CD4-positive, alpha-beta memory T cell (primary cell): ENCODE results near the gene CDKN2B-AS1. TPM values are rescaled to one million over a fixed set of nuclear protein-coding genes. Genes with fewer than 3 reads are reported as not detected.

Experiments used
- CTCF ChIA-PET: fragments of 350-600 bp; sonication (Branson Sonifier 250); formaldehyde crosslinking; loops from one replicate; lab custom pipeline; 2021; ENCODE audit warnings: inconsistent platforms; ENCODE audit not compliant: partially characterized antibody; lab: Charles Lee
- POLR2A ChIA-PET: fragments of 350-600 bp; sonication (Branson Sonifier 250); formaldehyde crosslinking; loops from one replicate; lab custom pipeline; 2021; ENCODE audit not compliant: partially characterized antibody; lab: Charles Lee
- DNase-seq, 5 donors: peaks; one replicate each; pipeline versions ENCODE4 v3.0.0 to v3.0.0-alpha.2; 2020 to 2022; ENCODE audit warnings: mixed read lengths in 1 of 5
- H3K27ac ChIP-seq: one replicate; pipeline ENCODE4 v1.7.0; 2013; ENCODE audit warnings: low read depth, low read length
- H3K27me3 ChIP-seq: 2 replicates; pipeline ENCODE4 v1.7.0; 2013; ENCODE audit warnings: mild to moderate bottlenecking, low read length, moderate library complexity; ENCODE audit not compliant: insufficient read depth
- H3K36me3 ChIP-seq: 2 replicates; pipeline ENCODE4 v1.7.0; 2013; ENCODE audit warnings: mild to moderate bottlenecking, low read length, moderate library complexity; ENCODE audit not compliant: insufficient read depth
- H3K4me1 ChIP-seq: 2 replicates; pipeline ENCODE4 v1.7.0; 2013; ENCODE audit warnings: mild to moderate bottlenecking, low read length, moderate library complexity; ENCODE audit not compliant: insufficient read depth
- H3K4me3 ChIP-seq, 2 donors: one replicate each; pipeline ENCODE4 v1.7.0; 2013; ENCODE audit warnings: low read length in 2 of 2, mild to moderate bottlenecking in 1 of 2
- H3K9me3 ChIP-seq, 2 donors: one replicate each; pipeline ENCODE4 v1.7.0; 2013; ENCODE audit warnings: low read length in 2 of 2, control low read depth in 1 of 2; ENCODE audit not compliant: control insufficient read depth in 1 of 2
- H3K27ac Mint-ChIP-seq, 7 donors: one replicate each; pipeline ENCODE4 v1.8.0; 2020 to 2021; ENCODE audit warnings: mixed read lengths in 7 of 7, mild to moderate bottlenecking in 6 of 7, inconsistent platforms in 3 of 7, moderate library complexity in 3 of 7
- H3K27me3 Mint-ChIP-seq, 2 donors: one replicate each; pipeline ENCODE4 v1.8.0; 2020 to 2021; ENCODE audit warnings: mixed read lengths in 2 of 2
- H3K36me3 Mint-ChIP-seq, 2 donors: one replicate each; pipeline ENCODE4 v1.8.0; 2020 to 2021; ENCODE audit warnings: mixed read lengths in 2 of 2, inconsistent platforms in 1 of 2, mild to moderate bottlenecking in 1 of 2
- H3K4me1 Mint-ChIP-seq, 4 donors: one replicate each; pipeline ENCODE4 v1.8.0; 2020 to 2021; ENCODE audit warnings: mixed read lengths in 4 of 4, mild to moderate bottlenecking in 1 of 4
- H3K4me3 Mint-ChIP-seq, 8 donors: one replicate each; pipeline ENCODE4 v1.8.0; 2020 to 2021; ENCODE audit warnings: mixed read lengths in 8 of 8, mild to moderate bottlenecking in 7 of 8, moderate library complexity in 6 of 8, inconsistent platforms in 3 of 8
- H3K9me3 Mint-ChIP-seq, 8 donors: one replicate each; pipeline ENCODE4 v1.8.0; 2020 to 2021; ENCODE audit warnings: mixed read lengths in 8 of 8, mild to moderate bottlenecking in 5 of 8, inconsistent platforms in 3 of 8, moderate library complexity in 1 of 8
- intact Hi-C: fragments of 100-400 bp; cut with micrococcal nuclease; formaldehyde crosslinking; loops from one replicate; pipeline ENCODE4 v1.15.1; 2023
- polyA plus RNA-seq, 2 donors: library from polyadenylated mRNA; unstranded; fragments of 300-500 nt; fragmentation: Illumina TruSeq; gene quantifications; one replicate each; pipeline ENCODE4 v1.2.3, GENCODE V29; 2021
- total RNA-seq, 2 experiments: library from RNA; stranded (reverse); gene quantifications; one replicate each; pipeline ENCODE4 v1.2.3, GENCODE V29; 2021

CDKN2B-AS1 gene
- total and polyA plus RNA-seq, 4 experiments from 2014 or later, result 0.11 to 2.2 (median 1.9) TPM; not detected in 1

- Mint-ChIP-seq H3K27ac (no peak overlapping the region), H3K36me3 (no peaks in the 10 kb centered on the region), H3K9me3 (no peaks in the 10 kb centered on the region), H3K27me3 (peaks cover 0 to 7% of the 10 kb centered on the region in 2 donors), H3K4me3 (no peak overlapping the region), H3K4me1 (peaks cover 0 to 4% (median under 1%) of the 10 kb centered on the region in 4 donors)
- ChIA-PET POLR2A (no interaction called here), CTCF (interaction anchor here (1.2 kb wide), 1 partner anchor 106 kb away, joined by 3 read pairs; the partner anchor contains the start of gene CDKN2B)
- no peak for DNase-seq
- intact Hi-C loops, result loop anchor here (5.0 kb wide), 1 partner anchor 78 kb away; no protein-coding TSS in a partner anchor
- H3K36me3 ChIP-seq, result no peaks in the 10 kb centered on the region
- H3K9me3 ChIP-seq, result no peaks in the 10 kb centered on the region
- H3K27me3 ChIP-seq, result no peaks in the 10 kb centered on the region
- H3K4me3 ChIP-seq, result no peak overlapping the region
- H3K4me1 ChIP-seq, result peaks cover 6% of the 10 kb centered on the region
- H3K27ac ChIP-seq, result no peak overlapping the region
Measured at GRCh38 chr9:22114956-22115355, 120.4 kb downstream of the CDKN2B-AS1 start.

- no peak overlapping the region for H3K4me3 ChIP-seq
- H3K4me1 ChIP-seq, result peaks cover 6% of the 10 kb centered on the region
- no peaks in the 10 kb centered on the region for H3K36me3 ChIP-seq
- H3K27me3 Mint-ChIP-seq, result peaks cover 0 to 7% of the 10 kb centered on the region in 2 donors
- H3K36me3 Mint-ChIP-seq, result no peaks in the 10 kb centered on the region
- no peaks in the 10 kb centered on the region for H3K9me3 Mint-ChIP-seq
- H3K27ac ChIP-seq, result no peak overlapping the region
- no peaks in the 10 kb centered on the region for H3K27me3 ChIP-seq
- H3K4me1 Mint-ChIP-seq, result peaks cover 0 to 4% (median under 1%) of the 10 kb centered on the region in 4 donors
- DNase-seq, result no peak
- intact Hi-C loops, result loop anchor here (5.0 kb wide), 1 partner anchor 79 kb away; no protein-coding TSS in a partner anchor
- H3K4me3 Mint-ChIP-seq, result no peak overlapping the region
- H3K9me3 ChIP-seq, result no peaks in the 10 kb centered on the region
- ChIA-PET CTCF (interaction anchor here (1.1 to 5.5 kb wide), 3 partner anchors 108 to 881 kb away, joined by 3 to 44 read pairs (median 29); partner anchors contain the start of gene CDKN2B), POLR2A (no interaction called here)
- H3K27ac Mint-ChIP-seq, result no peak overlapping the region
Measured at GRCh38 chr9:22116758-22117157, 122.2 kb downstream of the CDKN2B-AS1 start.

GRCh38 chr9:22117511-22118384, 123.2 kb downstream of the CDKN2B-AS1 start:
- peaks cover 0 to 4% (median under 1%) of the 10 kb centered on the region in 4 donors for H3K4me1 Mint-ChIP-seq
- Histone ChIP-seq H3K27ac (no peak overlapping the region), H3K4me3 (no peak overlapping the region), H3K27me3 (no peaks in the 10 kb centered on the region), H3K36me3 (no peaks in the 10 kb centered on the region), H3K4me1 (peaks cover 6% of the 10 kb centered on the region), H3K9me3 (no peaks in the 10 kb centered on the region)
- intact Hi-C loops, result loop anchor here (5.0 kb wide), 1 partner anchor 80 kb away; no protein-coding TSS in a partner anchor
- DNase-seq, result no peak
- POLR2A ChIA-PET, result no interaction called here
- H3K4me3 Mint-ChIP-seq, result no peak overlapping the region
- peak overlapping the region in 1 of 7 donors; percentile 8 for H3K27ac Mint-ChIP-seq
- CTCF ChIA-PET, result interaction anchor here (1.0 to 5.5 kb wide), 4 partner anchors 9 to 882 kb away, joined by 3 to 44 read pairs (median 16); partner anchors contain the start of gene CDKN2B
- H3K9me3 Mint-ChIP-seq, result peaks cover 0 to 2% (median 0%) of the 10 kb centered on the region in 8 donors
- no peaks in the 10 kb centered on the region for H3K36me3 Mint-ChIP-seq
- H3K27me3 Mint-ChIP-seq, result peaks cover 0 to 5% of the 10 kb centered on the region in 2 donors

GRCh38 chr9:22118810-22119521, 124.4 kb downstream of the CDKN2B-AS1 start:
- no peak overlapping the region for H3K4me3 Mint-ChIP-seq
- DNase-seq, result no peak
- Histone ChIP-seq H3K36me3 (no peaks in the 10 kb centered on the region), H3K4me3 (no peak overlapping the region), H3K9me3 (no peaks in the 10 kb centered on the region), H3K27ac (no peak overlapping the region), H3K4me1 (peaks cover 6% of the 10 kb centered on the region), H3K27me3 (no peaks in the 10 kb centered on the region)
- CTCF ChIA-PET, result interaction anchor here (0.6 to 5.5 kb wide), 13 partner anchors 9 to 684 kb away, joined by 3 to 44 read pairs (median 4); partner anchors contain the start of gene CDKN2B
- no peaks in the 10 kb centered on the region for H3K36me3 Mint-ChIP-seq
- intact Hi-C loops, result loop anchor here (1.0 to 5.0 kb wide), 2 partner anchors 82 to 306 kb away; no protein-coding TSS in a partner anchor
- peaks cover 0 to 4% of the 10 kb centered on the region in 2 donors for H3K27me3 Mint-ChIP-seq
- H3K4me1 Mint-ChIP-seq, result peaks cover 0 to 4% (median under 1%) of the 10 kb centered on the region in 4 donors
- peaks cover 0 to 9% (median 0%) of the 10 kb centered on the region in 8 donors for H3K9me3 Mint-ChIP-seq
- H3K27ac Mint-ChIP-seq, result no peak overlapping the region
- POLR2A ChIA-PET, result no interaction called here

- H3K4me3 ChIP-seq, result no peak overlapping the region
- H3K4me3 Mint-ChIP-seq, result no peak overlapping the region
- no peak overlapping the region for H3K27ac ChIP-seq
- no peaks in the 10 kb centered on the region for H3K9me3 ChIP-seq
- H3K27ac Mint-ChIP-seq, result no peak overlapping the region
- peaks cover 0 to 9% (median 0%) of the 10 kb centered on the region in 8 donors for H3K9me3 Mint-ChIP-seq
- H3K27me3 Mint-ChIP-seq, result peaks cover 0 to 4% of the 10 kb centered on the region in 2 donors
- intact Hi-C loops, result loop anchor here (1.0 to 5.0 kb wide), 2 partner anchors 82 to 306 kb away; no protein-coding TSS in a partner anchor
- peaks cover 6% of the 10 kb centered on the region for H3K4me1 ChIP-seq
- H3K4me1 Mint-ChIP-seq, result peaks cover 0 to 4% (median under 1%) of the 10 kb centered on the region in 4 donors
- no peaks in the 10 kb centered on the region for H3K36me3 Mint-ChIP-seq
- POLR2A ChIA-PET, result interaction anchor here (1.1 kb wide), 1 partner anchor 305 kb away, joined by 3 read pairs; no protein-coding TSS in a partner anchor
- CTCF ChIA-PET, result interaction anchor here (0.8 to 5.5 kb wide), 13 partner anchors 9 to 685 kb away, joined by 3 to 44 read pairs (median 4); partner anchors contain the start of gene CDKN2B
- H3K36me3 ChIP-seq, result no peaks in the 10 kb centered on the region
- peak; percentile 8 to 36 (median 26) for DNase-seq
- no peaks in the 10 kb centered on the region for H3K27me3 ChIP-seq
Measured at GRCh38 chr9:22119522-22120158, 125.0 kb downstream of the CDKN2B-AS1 start.

GRCh38 chr9:22120159-22120549, 125.6 kb downstream of the CDKN2B-AS1 start:
- Mint-ChIP-seq H3K36me3 (no peaks in the 10 kb centered on the region), H3K4me1 (peaks cover 0 to 4% (median under 1%) of the 10 kb centered on the region in 4 donors), H3K9me3 (peaks cover 0 to 9% (median 0%) of the 10 kb centered on the region in 8 donors), H3K27ac (no peak overlapping the region), H3K4me3 (no peak overlapping the region), H3K27me3 (peaks cover 0 to 4% of the 10 kb centered on the region in 2 donors)
- Histone ChIP-seq H3K4me1 (peaks cover 6% of the 10 kb centered on the region), H3K4me3 (no peak overlapping the region), H3K9me3 (no peaks in the 10 kb centered on the region), H3K36me3 (no peaks in the 10 kb centered on the region), H3K27ac (no peak overlapping the region), H3K27me3 (no peaks in the 10 kb centered on the region)
- POLR2A ChIA-PET, result interaction anchor here (1.1 kb wide), 1 partner anchor 306 kb away, joined by 3 read pairs; no protein-coding TSS in a partner anchor
- no peak for DNase-seq
- intact Hi-C loops, result no loop called here
- CTCF ChIA-PET, result interaction anchor here (1.0 to 5.5 kb wide), 11 partner anchors 8 to 685 kb away, joined by 3 to 44 read pairs (median 5); partner anchors contain the start of gene CDKN2B
